GM18951 (cell line): ENCODE results near the gene IFNLR1.

ENCODE experiments used
- POLR2A ChIP-seq: IDR thresholded peaks from 4 replicates; pipeline ENCODE4 v1.6.1; 2011; ENCODE audit warnings: mild to moderate bottlenecking; ENCODE audit not compliant: insufficient read length, insufficient read depth; ENCODE audit errors: extremely low read depth
- in situ Hi-C: fragments of 300-500 bp; cut with MboI; formaldehyde crosslinking; loops from one replicate; pipeline ENCODE4 v1.12.0; 2022; ENCODE audit warnings: low sequenced_read_pairs, mixed read lengths, inconsistent platforms; ENCODE audit not compliant: unreplicated experiment

The IFNLR1 gene

DNA sequence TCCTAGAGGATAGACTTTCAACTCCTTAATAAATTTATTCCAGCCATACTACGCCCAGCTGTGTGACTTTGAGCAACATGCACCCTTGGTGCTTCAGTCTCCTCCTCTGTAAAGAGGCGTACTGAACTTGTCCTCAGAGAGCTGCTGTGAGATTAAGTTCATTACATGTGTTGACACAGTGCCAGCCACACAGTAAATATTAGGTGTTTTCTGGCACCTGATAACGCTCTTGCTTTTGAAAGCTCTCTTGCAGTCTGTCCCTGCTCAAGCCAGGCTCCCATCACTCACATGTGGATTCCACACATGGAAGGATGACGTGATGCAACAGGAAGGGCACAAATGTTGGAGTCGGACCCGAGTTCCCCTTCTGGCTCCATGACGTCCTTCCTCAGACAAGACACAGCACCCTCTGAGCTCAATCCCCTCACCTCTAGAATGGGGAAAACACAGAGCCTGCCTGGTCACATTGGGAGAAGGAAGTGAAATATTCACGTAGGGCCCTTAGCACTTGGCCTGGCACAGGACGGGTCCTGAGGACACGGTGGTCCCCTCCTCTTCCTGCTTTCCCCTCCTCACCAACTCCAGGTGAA is 7.7 kb downstream of the IFNLR1 start:
- in situ Hi-C loops, result no loop called here

DNA sequence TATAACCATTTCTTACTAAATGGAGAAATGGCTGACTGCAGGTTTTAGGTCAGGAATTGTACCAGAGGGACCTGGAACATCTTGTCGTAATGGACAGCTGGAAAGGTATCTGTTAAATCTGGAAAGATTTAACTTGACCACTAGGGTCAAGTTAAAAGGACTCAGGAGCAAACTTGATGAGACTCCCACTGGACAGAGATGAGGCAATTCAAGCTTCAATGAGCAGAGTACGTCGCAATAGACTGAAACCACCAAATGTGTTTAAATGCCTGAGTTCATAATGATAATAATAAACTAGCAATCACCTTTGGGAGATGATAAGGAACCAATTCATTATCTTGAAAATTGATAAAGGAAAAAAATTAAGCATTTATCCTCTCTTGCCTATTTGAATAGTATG is 8.7 kb downstream of the IFNLR1 start:
- TF ChIP-seq POLR2A, result no peak

More for the DNA sequence above, 7.7 kb downstream of the IFNLR1 start:
- TF ChIP-seq POLR2A, result no peak

DNA sequence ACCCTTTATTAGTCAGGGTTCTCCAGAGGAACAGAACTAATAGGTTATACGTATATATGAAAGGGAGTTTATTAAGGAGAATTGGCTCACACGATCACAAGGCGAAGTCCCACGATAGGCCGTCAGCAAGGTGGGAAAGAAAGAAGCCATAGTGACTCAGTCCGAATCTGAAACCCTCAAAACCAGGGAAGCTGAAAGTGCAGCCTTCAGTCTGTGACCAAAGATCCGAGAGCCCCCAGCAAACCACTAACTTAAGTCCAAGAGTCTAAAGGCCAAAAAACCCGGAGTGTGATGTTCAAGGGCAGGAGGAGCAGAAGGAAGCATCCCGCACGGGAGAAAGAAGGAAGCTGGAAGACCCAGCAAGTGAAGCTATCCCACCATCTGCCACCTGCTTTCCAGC is 9.9 kb downstream of the IFNLR1 start:
- in situ Hi-C loops, result no loop called here
- no peak for TF ChIP-seq POLR2A

More for the DNA sequence above, 8.7 kb downstream of the IFNLR1 start:
- in situ Hi-C loops, result no loop called here

DNA sequence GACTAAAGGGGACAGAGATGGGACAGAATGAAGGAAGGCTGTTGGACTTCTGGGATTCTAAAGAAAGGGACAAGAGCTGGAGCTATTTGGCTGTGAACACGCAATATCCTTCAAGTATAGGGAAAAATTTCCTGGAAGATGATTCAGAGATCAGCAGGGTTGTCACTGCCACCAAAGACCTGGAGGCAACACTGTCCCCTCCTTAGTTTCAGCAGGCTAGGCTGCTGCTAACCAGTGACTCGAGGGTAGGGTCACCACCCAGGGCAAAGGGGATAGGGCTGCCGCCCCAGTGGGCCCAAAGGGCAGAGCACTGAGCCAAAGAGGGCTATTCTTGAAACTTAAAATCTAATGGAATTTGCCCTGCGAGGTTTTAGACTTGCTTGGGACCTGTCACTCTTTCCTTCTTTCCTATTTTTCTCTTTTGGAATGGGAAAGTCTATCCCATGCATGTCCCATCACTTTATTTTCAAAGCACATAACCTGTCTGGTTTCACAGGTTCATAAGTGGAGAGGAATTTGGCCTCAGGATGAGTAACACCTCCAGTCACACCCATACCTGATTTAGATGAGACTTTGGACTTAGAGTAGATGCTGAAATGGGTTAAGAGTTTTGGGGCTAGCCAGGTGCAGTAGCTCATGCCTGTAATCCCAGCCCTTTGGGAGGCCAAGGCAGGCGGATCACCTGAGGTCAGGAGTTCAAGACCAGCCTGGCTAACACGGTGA is 11.9 kb downstream of the IFNLR1 start:
- in situ Hi-C loops, result no loop called here

DNA sequence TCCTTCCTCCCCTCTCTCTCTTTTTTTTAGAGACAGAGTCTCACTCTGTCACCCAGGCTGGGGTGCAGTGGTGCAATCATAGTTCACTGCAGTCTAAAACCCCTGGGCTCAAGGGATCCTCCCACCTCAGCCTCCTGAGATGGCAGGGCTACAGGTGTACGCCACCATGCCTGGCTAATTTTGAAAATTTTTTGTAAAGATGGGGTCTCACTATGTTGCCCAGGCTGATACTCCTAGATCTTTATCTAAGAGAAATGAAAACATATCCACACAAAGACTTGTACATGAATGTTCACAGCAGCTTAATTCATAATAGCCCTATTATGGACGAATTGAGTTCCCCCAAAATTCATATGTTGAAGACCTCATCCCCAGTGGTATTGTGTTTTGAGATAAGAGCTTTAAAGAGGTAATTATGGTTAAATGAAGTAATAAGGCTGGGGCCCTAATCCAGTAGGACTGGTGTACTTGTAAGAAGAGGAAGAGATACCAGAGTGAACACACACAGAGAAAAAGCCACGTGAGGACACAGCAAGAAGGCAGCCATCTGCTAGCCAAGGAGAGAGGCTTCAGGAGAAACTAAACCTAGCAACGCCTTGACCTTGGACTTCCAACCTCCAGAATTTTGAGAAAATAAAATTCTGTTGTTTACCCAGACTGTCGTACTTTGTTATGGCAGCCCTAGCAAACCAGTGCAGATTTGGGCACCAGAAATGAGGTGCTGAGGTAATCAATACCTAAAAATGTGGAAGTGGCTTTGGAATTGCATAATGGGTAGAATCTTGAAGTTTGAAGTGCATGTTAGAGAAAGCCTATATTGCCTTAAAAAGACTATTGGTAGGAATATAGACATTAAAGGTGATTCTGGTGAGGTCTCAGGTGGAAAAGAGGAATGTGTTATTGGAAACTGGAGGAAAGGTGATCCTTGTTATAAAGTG is 13.2 kb downstream of the IFNLR1 start:
- in situ Hi-C loops, result no loop called here
- no peak for TF ChIP-seq POLR2A

More for the DNA sequence above, 11.9 kb downstream of the IFNLR1 start:
- no peak for TF ChIP-seq POLR2A

DNA sequence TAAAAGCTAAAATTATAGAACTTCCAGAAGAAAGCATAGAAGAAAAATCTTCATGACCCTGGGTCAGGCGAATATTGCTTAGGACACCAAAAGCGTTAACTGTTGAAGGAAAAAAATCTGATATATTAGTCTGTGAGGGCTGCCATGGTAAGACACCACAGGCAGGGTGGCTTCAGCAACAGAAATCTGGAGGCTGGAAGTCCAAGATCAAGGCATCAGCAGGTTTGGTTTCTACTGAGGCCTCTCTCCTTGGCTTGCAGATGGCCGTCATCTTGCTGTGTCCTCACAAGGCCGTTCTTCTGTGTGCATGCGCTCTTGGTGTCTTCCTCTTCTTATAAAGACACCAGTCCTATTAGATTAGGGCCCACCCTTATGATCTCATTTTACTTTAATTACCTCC is 14.5 kb downstream of the IFNLR1 start:
- in situ Hi-C loops, result no loop called here
- TF ChIP-seq POLR2A, result no peak

DNA sequence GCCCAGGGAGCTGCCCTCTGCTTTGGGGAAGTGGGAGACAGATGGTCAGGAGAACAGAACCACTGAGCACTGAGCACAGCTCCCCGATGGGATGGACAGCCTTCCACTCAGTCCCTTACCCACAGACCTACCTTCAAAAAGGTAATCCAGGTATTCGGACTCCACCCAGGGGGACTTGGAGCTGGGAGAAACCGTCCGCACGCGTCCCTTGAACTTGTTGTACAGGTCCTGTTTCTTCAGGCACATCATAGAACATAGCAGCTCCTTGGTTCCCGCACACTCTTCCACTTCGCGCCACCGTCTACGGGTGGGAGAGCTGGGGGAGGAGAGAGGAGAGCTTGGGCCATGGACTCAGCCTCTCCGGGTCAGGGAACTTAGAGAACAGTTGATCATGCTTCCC is 17.8 kb downstream of the IFNLR1 start:
- in situ Hi-C loops, result no loop called here
- TF ChIP-seq POLR2A, result no peak

DNA sequence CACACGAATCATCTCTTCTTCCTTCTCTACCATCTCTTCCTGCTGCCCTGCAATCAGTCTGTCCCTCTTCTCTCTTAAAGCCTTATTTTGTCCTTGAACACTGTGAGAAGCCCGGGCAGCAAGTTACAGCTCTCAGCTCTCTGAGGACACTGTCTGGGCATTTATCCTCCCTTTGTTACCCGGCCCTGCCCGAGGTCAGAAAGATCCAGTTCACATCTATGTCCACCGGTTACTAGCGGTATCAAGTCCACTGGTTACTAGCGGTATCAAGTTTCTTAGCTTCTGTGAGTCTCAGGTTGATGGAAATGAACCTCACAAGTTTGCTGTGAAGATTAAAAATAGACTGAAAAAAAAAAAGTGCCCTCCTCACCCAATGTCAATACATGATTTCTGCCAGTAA is 18.8 kb downstream of the IFNLR1 start:
- in situ Hi-C loops, result no loop called here
- TF ChIP-seq POLR2A, result no peak

DNA sequence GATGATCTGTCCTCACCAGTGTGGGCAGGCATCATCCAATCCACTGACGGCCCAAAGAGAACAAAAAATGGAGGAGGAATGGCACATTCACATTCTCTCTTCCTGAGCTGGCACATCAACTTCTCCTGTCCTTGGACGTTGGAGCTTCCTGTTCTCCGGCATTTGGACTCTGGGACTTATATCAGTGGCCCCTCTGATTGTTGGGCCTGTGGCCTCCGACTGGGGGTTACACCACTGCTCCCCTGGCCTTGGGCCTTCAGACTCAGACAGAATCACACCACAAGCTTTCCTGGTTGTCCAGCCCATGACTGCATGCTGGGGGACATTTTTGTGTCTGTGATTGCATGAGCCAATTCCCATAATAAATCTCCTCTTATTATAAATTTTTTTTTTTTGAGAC is 20.1 kb downstream of the IFNLR1 start:
- in situ Hi-C loops, result no loop called here
- no peak for TF ChIP-seq POLR2A

DNA sequence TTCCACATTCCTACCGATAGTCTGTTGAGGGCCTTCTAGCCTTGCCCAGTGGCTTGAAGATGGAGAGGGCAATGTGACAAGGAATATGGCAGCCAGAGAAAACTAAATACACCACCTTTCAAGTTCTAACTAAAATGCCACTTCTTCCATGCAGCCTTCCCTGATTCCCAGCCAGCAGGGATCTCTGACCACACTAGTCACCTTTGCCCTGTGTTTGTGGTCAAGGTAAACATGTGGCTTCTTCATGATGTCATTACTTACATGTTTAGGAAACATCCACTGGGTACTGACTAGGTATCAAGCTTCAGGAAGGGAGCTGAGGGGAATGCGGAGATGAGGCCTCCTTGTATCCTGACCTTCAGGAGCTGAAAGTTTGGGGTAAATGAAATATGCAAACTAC is 21.6 kb downstream of the IFNLR1 start:
- no peak for TF ChIP-seq POLR2A
- in situ Hi-C loops, result no loop called here

DNA sequence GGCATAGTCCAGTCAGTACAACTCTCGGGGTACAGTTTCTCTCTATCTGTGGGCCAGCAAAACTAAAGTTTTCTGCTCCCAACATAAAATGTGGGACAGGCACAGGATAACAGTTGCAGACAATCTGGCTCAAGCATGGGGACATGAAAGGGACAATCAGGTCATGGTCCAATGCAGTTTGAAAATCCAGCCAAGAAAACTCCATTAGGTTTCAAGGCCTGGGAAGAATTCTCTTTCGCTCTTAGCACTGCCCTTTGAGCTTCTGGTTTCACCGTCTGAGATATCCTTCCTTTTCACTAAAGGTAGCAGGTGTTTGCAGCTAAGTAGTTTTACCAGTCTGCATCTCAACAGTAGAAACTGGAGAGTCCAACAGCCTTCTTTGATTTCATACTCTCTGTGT is 23.1 kb downstream of the IFNLR1 start:
- no peak for TF ChIP-seq POLR2A
- in situ Hi-C loops, result no loop called here

DNA sequence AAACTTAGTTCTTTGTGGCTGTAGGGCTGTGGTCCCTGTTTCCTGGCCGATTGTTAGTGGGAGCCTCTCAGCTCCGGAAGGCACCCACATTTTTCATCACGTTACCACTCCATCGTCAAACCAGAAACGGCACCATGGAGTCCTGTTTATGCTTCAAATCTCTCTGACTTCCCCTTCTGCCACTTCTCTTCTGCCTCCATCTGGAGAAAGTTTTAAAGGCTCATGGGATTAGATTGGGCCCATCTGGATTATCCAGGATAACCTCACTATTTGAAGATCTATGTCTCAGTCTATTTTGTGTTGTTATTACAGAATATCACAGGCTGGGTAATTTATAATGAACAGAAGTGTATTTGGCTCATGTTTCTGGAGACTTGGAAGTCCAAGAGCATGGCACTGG is 24.9 kb downstream of the IFNLR1 start:
- in situ Hi-C loops, result no loop called here

DNA sequence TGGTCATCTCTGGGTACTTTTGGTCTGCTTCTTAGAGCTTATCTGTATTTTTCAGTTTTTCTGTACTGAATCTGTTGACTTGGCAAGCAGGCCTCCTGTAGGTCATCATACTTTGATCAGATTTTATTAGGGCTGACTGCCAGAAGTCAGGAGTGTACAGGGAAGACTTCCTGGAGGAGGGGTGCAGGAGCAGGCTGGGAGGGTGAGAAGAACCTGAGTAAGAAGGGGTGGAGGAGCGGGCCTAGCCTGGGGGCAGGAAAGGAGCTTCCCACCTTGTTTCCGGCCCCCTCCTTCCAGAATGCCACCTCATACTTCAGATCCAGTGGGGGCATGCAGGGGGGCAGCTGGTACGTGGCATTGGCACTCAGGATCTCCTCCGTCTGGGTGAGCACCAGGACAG is 25.8 kb downstream of the IFNLR1 start:
- TF ChIP-seq POLR2A, result no peak
- in situ Hi-C loops, result no loop called here

More for the DNA sequence above, 24.9 kb downstream of the IFNLR1 start:
- TF ChIP-seq POLR2A, result no peak
